ENCODE data around the gene ANO7.

The ANO7 gene

GRCh38 chr2:241257419-241258032, 69.0 kb downstream of the ANO7 start:
- no peak for DNase-seq

- DNase-seq, result no peak
Measured at GRCh38 chr2:241258505-241259280, 70.2 kb downstream of the ANO7 start.

- no peak for DNase-seq
Measured at GRCh38 chr2:241260911-241261310, 72.4 kb downstream of the ANO7 start.

- no peak for DNase-seq
Measured at GRCh38 chr2:241261628-241262027, 73.2 kb downstream of the ANO7 start.

GRCh38 chr2:241263061-241263460, 74.6 kb downstream of the ANO7 start:
- DNase-seq, result no peak

- no peak for DNase-seq
Measured at GRCh38 chr2:241265506-241265905, 77.0 kb downstream of the ANO7 start.

- DNase-seq, result no peak
Measured at GRCh38 chr2:241267249-241268067, 79.0 kb downstream of the ANO7 start.

- DNase-seq, result no peak
Measured at GRCh38 chr2:241268306-241268705, 79.8 kb downstream of the ANO7 start.

- DNase-seq, result no peak
Measured at GRCh38 chr2:241268716-241269445, 80.4 kb downstream of the ANO7 start.

GRCh38 chr2:241269707-241270520, 81.4 kb downstream of the ANO7 start:
- DNase-seq, result no peak

GRCh38 chr2:241270531-241270930, 82.1 kb downstream of the ANO7 start:
- no peak for DNase-seq

- DNase-seq, result peak; percentile 62
Measured at GRCh38 chr2:241271706-241272302, 83.3 kb downstream of the ANO7 start.

- peak; percentile 52 for DNase-seq
Measured at GRCh38 chr2:241272303-241273209, 84.1 kb downstream of the ANO7 start.

GRCh38 chr2:241273210-241274020, 84.9 kb downstream of the ANO7 start:
- no peak for DNase-seq

- DNase-seq, result no peak
Measured at GRCh38 chr2:241274127-241274526, 85.7 kb downstream of the ANO7 start.
